ENCODE results near the gene HMX2.

The HMX2 gene

GRCh38 chr10:123147635-123148413 lies at the start of gene HMX2:
TSS of gene HMX2 (plus strand) at chr10:123148136. CDS start at chr10:123148379, 243 bp downstream.
- peak; percentile 61 for ATAC-seq
- peaks cover 86% of the 10 kb centered on the region for H3K27me3 Mint-ChIP-seq
- peaks cover 77% of the 10 kb centered on the region for H3K4me1 Mint-ChIP-seq
- DNase-seq = peak; percentile 67
- peak within 1 kb of the TSS; percentile 70 to 73 for H3K4me3 Mint-ChIP-seq
- H3K9me3 Mint-ChIP-seq = no peaks in the 10 kb centered on the region
- H3K27ac Mint-ChIP-seq = no peak within 1 kb of the TSS

- H3K9me3 Mint-ChIP-seq = no peaks in the 10 kb centered on the region
- no peak overlapping the region for H3K4me3 Mint-ChIP-seq
- no peak for DNase-seq
- no peak for ATAC-seq
- peak overlapping the region in 1 of 2 donors; percentile 72 for H3K27ac Mint-ChIP-seq
- no peaks in the 10 kb centered on the region for H3K4me1 Mint-ChIP-seq
- H3K27me3 Mint-ChIP-seq = peaks cover 10% of the 10 kb centered on the region
These were observed 47.7 kb upstream of the HMX2 start for GRCh38 chr10:123100030-123100762.

- no peaks in the 10 kb centered on the region for H3K4me1 Mint-ChIP-seq
- H3K4me3 Mint-ChIP-seq = no peak overlapping the region
- H3K27ac Mint-ChIP-seq = no peak overlapping the region
- peaks cover 16% of the 10 kb centered on the region for H3K27me3 Mint-ChIP-seq
- no peak for ATAC-seq
- DNase-seq = no peak
- no peaks in the 10 kb centered on the region for H3K9me3 Mint-ChIP-seq
These were observed 46.1 kb upstream of the HMX2 start for GRCh38 chr10:123101872-123102271.

GRCh38 chr10:123102673-123103072 lies 45.3 kb upstream of the HMX2 start:
- H3K4me3 Mint-ChIP-seq = no peak overlapping the region
- ATAC-seq = no peak
- no peak for DNase-seq
- no peaks in the 10 kb centered on the region for H3K4me1 Mint-ChIP-seq
- no peak overlapping the region for H3K27ac Mint-ChIP-seq
- peaks cover 12% of the 10 kb centered on the region for H3K27me3 Mint-ChIP-seq
- no peaks in the 10 kb centered on the region for H3K9me3 Mint-ChIP-seq

- H3K27ac Mint-ChIP-seq = peak overlapping the region in 1 of 2 donors; percentile 40
- peaks cover 12% of the 10 kb centered on the region for H3K27me3 Mint-ChIP-seq
- DNase-seq (no peak), ATAC-seq (no peak)
- H3K4me1 Mint-ChIP-seq = no peaks in the 10 kb centered on the region
- H3K9me3 Mint-ChIP-seq = no peaks in the 10 kb centered on the region
- no peak overlapping the region for H3K4me3 Mint-ChIP-seq
These were observed 44.0 kb upstream of the HMX2 start for GRCh38 chr10:123103944-123104343.

GRCh38 chr10:123109466-123109865 lies 38.5 kb upstream of the HMX2 start:
- no peak overlapping the region for H3K27ac Mint-ChIP-seq
- DNase-seq = no peak
- H3K4me1 Mint-ChIP-seq = no peaks in the 10 kb centered on the region
- no peaks in the 10 kb centered on the region for H3K9me3 Mint-ChIP-seq
- no peak overlapping the region for H3K4me3 Mint-ChIP-seq
- ATAC-seq = no peak
- peaks cover 27% of the 10 kb centered on the region for H3K27me3 Mint-ChIP-seq

- ATAC-seq = no peak
- DNase-seq = no peak
- peaks cover 7% of the 10 kb centered on the region for H3K4me1 Mint-ChIP-seq
- no peak overlapping the region for H3K27ac Mint-ChIP-seq
- no peak overlapping the region for H3K4me3 Mint-ChIP-seq
- peaks cover 55% of the 10 kb centered on the region for H3K27me3 Mint-ChIP-seq
- H3K9me3 Mint-ChIP-seq = no peaks in the 10 kb centered on the region
These were observed 30.1 kb upstream of the HMX2 start for GRCh38 chr10:123117644-123118417.

GRCh38 chr10:123119081-123119480 lies 28.9 kb upstream of the HMX2 start:
- no peak for ATAC-seq
- DNase-seq = no peak
- H3K27ac Mint-ChIP-seq = no peak overlapping the region
- H3K27me3 Mint-ChIP-seq = peaks cover 55% of the 10 kb centered on the region
- no peaks in the 10 kb centered on the region for H3K9me3 Mint-ChIP-seq
- no peak overlapping the region for H3K4me3 Mint-ChIP-seq
- H3K4me1 Mint-ChIP-seq = peaks cover 7% of the 10 kb centered on the region

GRCh38 chr10:123126246-123126645 lies 21.7 kb upstream of the HMX2 start:
- DNase-seq (no peak), ATAC-seq (no peak)
- Mint-ChIP-seq H3K4me3 (no peak overlapping the region), H3K9me3 (no peaks in the 10 kb centered on the region), H3K27me3 (peaks cover 69% of the 10 kb centered on the region), H3K4me1 (no peaks in the 10 kb centered on the region), H3K27ac (no peak overlapping the region)

- ATAC-seq (no peak), DNase-seq (no peak)
- Mint-ChIP-seq H3K27ac (no peak overlapping the region), H3K4me3 (no peak overlapping the region), H3K9me3 (no peaks in the 10 kb centered on the region), H3K4me1 (peaks cover 23% of the 10 kb centered on the region), H3K27me3 (peaks cover 90% of the 10 kb centered on the region)
These were observed 18.2 kb upstream of the HMX2 start for GRCh38 chr10:123129618-123130271.

GRCh38 chr10:123132576-123133477 lies 15.1 kb upstream of the HMX2 start:
- Mint-ChIP-seq H3K4me3 (peak overlapping the region; percentile 75 to 77), H3K9me3 (no peaks in the 10 kb centered on the region), H3K27me3 (peaks cover 83% of the 10 kb centered on the region), H3K4me1 (peaks cover 34% of the 10 kb centered on the region), H3K27ac (no peak overlapping the region)
- DNase-seq (peak; percentile 83 to 88), ATAC-seq (peak; percentile 69)

GRCh38 chr10:123133541-123134342 lies 14.2 kb upstream of the HMX2 start:
- Mint-ChIP-seq H3K27me3 (peaks cover 85% of the 10 kb centered on the region), H3K4me3 (peak overlapping the region; percentile 71 to 75), H3K4me1 (peaks cover 40% of the 10 kb centered on the region)

GRCh38 chr10:123134343-123134914 lies 13.5 kb upstream of the HMX2 start:
- Mint-ChIP-seq H3K9me3 (no peaks in the 10 kb centered on the region), H3K4me3 (peak overlapping the region; percentile 71 to 75), H3K27me3 (peaks cover 85% of the 10 kb centered on the region), H3K4me1 (peaks cover 46% of the 10 kb centered on the region), H3K27ac (peak overlapping the region; percentile 52 to 64)
- DNase-seq (peak in 1 of 2 donors; percentile 18), ATAC-seq (no peak)

More at GRCh38 chr10:123133541-123134342, 14.2 kb upstream of the HMX2 start:
- Mint-ChIP-seq H3K9me3 (no peaks in the 10 kb centered on the region), H3K27ac (peak overlapping the region; percentile 33 to 64)
- no peak for ATAC-seq
- no peak for DNase-seq
